ENCODE data around the gene GSPT1.
"Not testable (repeated sequence)": the region's sequence is repeated elsewhere in the genome, so short reads cannot be mapped to it uniquely, and the experiment has no call there.

GSPT1 gene

GRCh38 chr16:11828696-11829095 is 87.1 kb downstream of the GSPT1 start:
- no peak for ATAC-seq
- no peak for TF ChIP-seq BACH2 (CRISPR knock-in tag; IDR thresholded peaks at IDR 0.05; ENCODE audit: borderline replicate concordance)
- no peak for TF ChIP-seq ESRRG (CRISPR knock-in tag; IDR thresholded peaks at IDR 0.05)
- TF ChIP-seq, protein P1, sequence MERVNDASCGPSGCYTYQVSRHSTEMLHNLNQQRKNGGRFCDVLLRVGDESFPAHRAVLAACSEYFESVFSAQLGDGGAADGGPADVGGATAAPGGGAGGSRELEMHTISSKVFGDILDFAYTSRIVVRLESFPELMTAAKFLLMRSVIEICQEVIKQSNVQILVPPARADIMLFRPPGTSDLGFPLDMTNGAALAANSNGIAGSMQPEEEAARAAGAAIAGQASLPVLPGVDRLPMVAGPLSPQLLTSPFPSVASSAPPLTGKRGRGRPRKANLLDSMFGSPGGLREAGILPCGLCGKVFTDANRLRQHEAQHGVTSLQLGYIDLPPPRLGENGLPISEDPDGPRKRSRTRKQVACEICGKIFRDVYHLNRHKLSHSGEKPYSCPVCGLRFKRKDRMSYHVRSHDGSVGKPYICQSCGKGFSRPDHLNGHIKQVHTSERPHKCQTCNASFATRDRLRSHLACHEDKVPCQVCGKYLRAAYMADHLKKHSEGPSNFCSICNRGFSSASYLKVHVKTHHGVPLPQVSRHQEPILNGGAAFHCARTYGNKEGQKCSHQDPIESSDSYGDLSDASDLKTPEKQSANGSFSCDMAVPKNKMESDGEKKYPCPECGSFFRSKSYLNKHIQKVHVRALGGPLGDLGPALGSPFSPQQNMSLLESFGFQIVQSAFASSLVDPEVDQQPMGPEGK (CRISPR knock-in tag; IDR thresholded peaks at IDR 0.05; ENCODE audit: borderline replicate concordance) = no peak
- TF ChIP-seq ZFP30 (CRISPR knock-in tag; IDR thresholded peaks at IDR 0.05) = no peak
- TF ChIP-seq, protein P2, sequence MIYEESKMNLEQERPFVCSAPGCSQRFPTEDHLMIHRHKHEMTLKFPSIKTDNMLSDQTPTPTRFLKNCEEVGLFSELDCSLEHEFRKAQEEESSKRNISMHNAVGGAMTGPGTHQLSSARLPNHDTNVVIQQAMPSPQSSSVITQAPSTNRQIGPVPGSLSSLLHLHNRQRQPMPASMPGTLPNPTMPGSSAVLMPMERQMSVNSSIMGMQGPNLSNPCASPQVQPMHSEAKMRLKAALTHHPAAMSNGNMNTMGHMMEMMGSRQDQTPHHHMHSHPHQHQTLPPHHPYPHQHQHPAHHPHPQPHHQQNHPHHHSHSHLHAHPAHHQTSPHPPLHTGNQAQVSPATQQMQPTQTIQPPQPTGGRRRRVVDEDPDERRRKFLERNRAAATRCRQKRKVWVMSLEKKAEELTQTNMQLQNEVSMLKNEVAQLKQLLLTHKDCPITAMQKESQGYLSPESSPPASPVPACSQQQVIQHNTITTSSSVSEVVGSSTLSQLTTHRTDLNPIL (CRISPR knock-in tag; IDR thresholded peaks at IDR 0.05; ENCODE audit: low read depth) = no peak
- no peak for TF ChIP-seq ARNTL (CRISPR knock-in tag; IDR thresholded peaks at IDR 0.05; ENCODE audit: borderline replicate concordance, low read depth)
- no peak for TF ChIP-seq POU6F1 (CRISPR knock-in tag; IDR thresholded peaks at IDR 0.05; ENCODE audit: borderline replicate concordance, low read depth)
- no peak for TF ChIP-seq TOX (CRISPR knock-in tag; IDR thresholded peaks at IDR 0.05; ENCODE audit: borderline replicate concordance)

- not testable (repeated sequence) for ATAC-seq
Observed at GRCh38 chr16:11825520-11826165, 90.1 kb downstream of the GSPT1 start.

GRCh38 chr16:11824362-11824761 is 91.4 kb downstream of the GSPT1 start:
- ATAC-seq = no peak
- TF ChIP-seq ZFP3 (CRISPR knock-in tag; IDR thresholded peaks at IDR 0.05) (no peak), TOX (CRISPR knock-in tag; IDR thresholded peaks at IDR 0.05; ENCODE audit: borderline replicate concordance) (no peak), PPARA (CRISPR knock-in tag; IDR thresholded peaks at IDR 0.05; ENCODE audit: borderline replicate concordance) (no peak), TCF4 (CRISPR knock-in tag; IDR thresholded peaks at IDR 0.05; ENCODE audit: borderline replicate concordance) (no peak), ZC3H10 (CRISPR knock-in tag; IDR thresholded peaks at IDR 0.05) (no peak), ZFP30 (CRISPR knock-in tag; IDR thresholded peaks at IDR 0.05) (no peak), CSDC2 (CRISPR knock-in tag; IDR thresholded peaks at IDR 0.05) (no peak), RARB (CRISPR knock-in tag; IDR thresholded peaks at IDR 0.05) (no peak), ARNTL (CRISPR knock-in tag; IDR thresholded peaks at IDR 0.05; ENCODE audit: borderline replicate concordance, low read depth) (no peak), GLIS3 (CRISPR knock-in tag; IDR thresholded peaks at IDR 0.05) (no peak), ZNF70 (CRISPR knock-in tag; IDR thresholded peaks at IDR 0.05) (no peak)
- TF ChIP-seq, protein P3, sequence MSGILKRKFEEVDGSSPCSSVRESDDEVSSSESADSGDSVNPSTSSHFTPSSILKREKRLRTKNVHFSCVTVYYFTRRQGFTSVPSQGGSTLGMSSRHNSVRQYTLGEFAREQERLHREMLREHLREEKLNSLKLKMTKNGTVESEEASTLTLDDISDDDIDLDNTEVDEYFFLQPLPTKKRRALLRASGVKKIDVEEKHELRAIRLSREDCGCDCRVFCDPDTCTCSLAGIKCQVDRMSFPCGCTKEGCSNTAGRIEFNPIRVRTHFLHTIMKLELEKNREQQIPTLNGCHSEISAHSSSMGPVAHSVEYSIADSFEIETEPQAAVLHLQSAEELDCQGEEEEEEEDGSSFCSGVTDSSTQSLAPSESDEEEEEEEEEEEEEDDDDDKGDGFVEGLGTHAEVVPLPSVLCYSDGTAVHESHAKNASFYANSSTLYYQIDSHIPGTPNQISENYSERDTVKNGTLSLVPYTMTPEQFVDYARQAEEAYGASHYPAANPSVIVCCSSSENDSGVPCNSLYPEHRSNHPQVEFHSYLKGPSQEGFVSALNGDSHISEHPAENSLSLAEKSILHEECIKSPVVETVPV (CRISPR knock-in tag; IDR thresholded peaks at IDR 0.05) = no peak

DNA sequence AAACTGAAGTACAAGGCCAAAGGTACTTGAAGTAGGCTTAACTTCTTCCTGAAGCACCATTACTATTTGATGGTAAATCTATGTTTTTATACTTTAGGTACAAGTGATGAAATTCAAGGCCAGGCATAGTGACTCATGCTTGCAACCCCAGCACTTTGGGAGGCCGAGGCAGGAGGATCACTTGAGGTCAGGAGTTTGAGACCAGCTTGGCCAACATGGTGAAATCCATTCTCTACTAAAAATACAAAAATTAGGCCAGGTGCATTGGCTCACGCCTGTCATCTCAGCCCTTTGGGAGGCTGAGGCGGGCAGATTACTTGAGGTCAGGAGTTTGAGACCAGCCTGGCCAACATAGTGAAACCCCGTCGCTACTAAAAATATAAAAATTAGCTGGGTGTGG is 92.1 kb downstream of the GSPT1 start:
- not testable (repeated sequence) for ATAC-seq

DNA sequence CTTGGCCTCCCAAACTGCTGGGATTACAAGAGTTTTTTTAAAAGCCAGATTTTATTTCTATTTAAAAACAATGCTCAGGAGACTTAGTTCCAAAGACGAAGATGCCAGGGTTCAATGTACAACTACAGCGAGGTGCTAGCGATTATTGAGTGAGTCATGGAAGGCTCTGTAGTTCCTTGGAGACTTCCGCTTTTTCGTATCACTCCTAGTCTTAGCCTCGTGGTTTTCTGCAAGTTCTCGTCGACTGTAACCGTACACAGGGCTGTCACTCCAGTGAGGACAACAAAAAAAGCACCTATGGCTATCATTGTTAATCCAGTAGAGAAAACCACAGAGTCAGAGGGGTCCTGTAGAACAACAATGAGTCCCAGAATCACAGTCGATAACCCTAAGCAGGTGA is 96.0 kb downstream of the GSPT1 start:
- ATAC-seq = no peak
- TF ChIP-seq, protein P2 (CRISPR knock-in tag; IDR thresholded peaks at IDR 0.05; ENCODE audit: low read depth) = no peak
- TF ChIP-seq POU6F1 (CRISPR knock-in tag; IDR thresholded peaks at IDR 0.05; ENCODE audit: borderline replicate concordance, low read depth) (no peak), ZNF8 (CRISPR knock-in tag; IDR thresholded peaks at IDR 0.05) (no peak), CSDC2 (CRISPR knock-in tag; IDR thresholded peaks at IDR 0.05) (no peak), GLIS3 (CRISPR knock-in tag; IDR thresholded peaks at IDR 0.05) (no peak), ZFP3 (CRISPR knock-in tag; IDR thresholded peaks at IDR 0.05) (no peak), PPARA (CRISPR knock-in tag; IDR thresholded peaks at IDR 0.05; ENCODE audit: borderline replicate concordance) (no peak), ZNF565 (CRISPR knock-in tag; conservative IDR thresholded peaks at IDR 0.05; ENCODE audit: low read depth) (no peak)

DNA sequence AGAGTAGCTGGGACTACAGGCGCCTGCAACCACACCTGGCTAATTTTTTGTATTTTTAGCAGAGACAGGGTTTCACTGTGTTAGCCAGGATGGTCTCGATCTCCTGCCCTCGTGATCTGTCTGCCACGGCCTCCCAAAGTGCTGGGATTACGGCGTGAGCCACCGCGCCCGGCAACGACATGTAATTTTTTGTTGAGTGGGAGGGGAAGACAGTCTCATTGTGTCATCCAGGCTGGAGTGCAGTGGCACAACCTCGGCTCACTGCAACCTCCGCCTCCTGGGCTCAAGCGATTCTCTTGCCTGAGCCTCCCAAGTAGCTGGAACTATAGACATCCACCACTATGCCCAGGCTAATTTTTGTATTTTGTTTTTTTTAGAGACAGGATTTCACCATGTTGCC is 96.8 kb downstream of the GSPT1 start:
- not testable (repeated sequence) for ATAC-seq
